Stimulated activated naive CD8-positive, alpha-beta T cell treated with anti-CD3 and anti-CD28 coated beads, Interleukin-15, Interleukin-2, amounts not matched to agents 100 ng/mL and 50 ng/mL, for 24 hours (primary cell): Measurements from ENCODE around the gene OLFM2.
"Not testable (repeated sequence)": the region's sequence is repeated elsewhere in the genome, so short reads cannot be mapped to it uniquely, and the experiment has no call there.

Experiments
- H3K27ac Mint-ChIP-seq: one replicate; pipeline ENCODE4 v1.8.0; 2021; ENCODE audit warnings: mild to moderate bottlenecking, mixed read lengths
- H3K27me3 Mint-ChIP-seq: one replicate; pipeline ENCODE4 v1.8.0; 2021; ENCODE audit warnings: mixed read lengths
- H3K36me3 Mint-ChIP-seq: one replicate; pipeline ENCODE4 v1.8.0; 2021; ENCODE audit warnings: low read depth, mixed read lengths
- H3K4me1 Mint-ChIP-seq: one replicate; pipeline ENCODE4 v1.8.0; 2021; ENCODE audit warnings: low read depth, mixed read lengths
- H3K4me3 Mint-ChIP-seq: one replicate; pipeline ENCODE4 v1.8.0; 2021; ENCODE audit warnings: mild to moderate bottlenecking, mixed read lengths
- H3K9me3 Mint-ChIP-seq: one replicate; pipeline ENCODE4 v1.8.0; 2021; ENCODE audit warnings: mixed read lengths

The OLFM2 gene

GRCh38 chr19:9953802-9954542 lies 17.7 kb upstream of the OLFM2 start:
- peaks cover 8% of the 10 kb centered on the region for H3K27me3 Mint-ChIP-seq
- no peaks in the 10 kb centered on the region for H3K36me3 Mint-ChIP-seq
- no peak overlapping the region for H3K4me3 Mint-ChIP-seq
- H3K9me3 Mint-ChIP-seq: no peaks in the 10 kb centered on the region
- H3K4me1 Mint-ChIP-seq: no peaks in the 10 kb centered on the region
- no peak overlapping the region for H3K27ac Mint-ChIP-seq

GRCh38 chr19:9952276-9952675 lies 16.0 kb upstream of the OLFM2 start:
- Mint-ChIP-seq H3K9me3 (no peaks in the 10 kb centered on the region), H3K27me3 (peaks cover 6% of the 10 kb centered on the region), H3K36me3 (no peaks in the 10 kb centered on the region), H3K4me1 (no peaks in the 10 kb centered on the region), H3K27ac (no peak overlapping the region), H3K4me3 (no peak overlapping the region)

- peaks cover 3% of the 10 kb centered on the region for H3K4me1 Mint-ChIP-seq
- H3K4me3 Mint-ChIP-seq: no peak overlapping the region
- H3K9me3 Mint-ChIP-seq: no peaks in the 10 kb centered on the region
- H3K27me3 Mint-ChIP-seq: peaks cover 11% of the 10 kb centered on the region
- no peaks in the 10 kb centered on the region for H3K36me3 Mint-ChIP-seq
- no peak overlapping the region for H3K27ac Mint-ChIP-seq
Observed at GRCh38 chr19:9947441-9947840, 11.1 kb upstream of the OLFM2 start.

- H3K36me3 Mint-ChIP-seq, H3K4me1 Mint-ChIP-seq, H3K4me3 Mint-ChIP-seq, H3K9me3 Mint-ChIP-seq, H3K27ac Mint-ChIP-seq: not testable (repeated sequence)
- H3K27me3 Mint-ChIP-seq: peaks cover 19% of the 10 kb centered on the region
Observed at GRCh38 chr19:9946528-9947125, 10.3 kb upstream of the OLFM2 start.

GRCh38 chr19:9945319-9945966 lies 9.1 kb upstream of the OLFM2 start:
- Mint-ChIP-seq H3K27me3 (peaks cover 26% of the 10 kb centered on the region), H3K27ac (no peak overlapping the region), H3K9me3 (no peaks in the 10 kb centered on the region), H3K4me1 (peaks cover 3% of the 10 kb centered on the region), H3K4me3 (no peak overlapping the region), H3K36me3 (no peaks in the 10 kb centered on the region)

GRCh38 chr19:9943744-9944143 lies 7.4 kb upstream of the OLFM2 start:
- no peaks in the 10 kb centered on the region for H3K9me3 Mint-ChIP-seq
- H3K27ac Mint-ChIP-seq: no peak overlapping the region
- no peak overlapping the region for H3K4me3 Mint-ChIP-seq
- no peaks in the 10 kb centered on the region for H3K36me3 Mint-ChIP-seq
- H3K27me3 Mint-ChIP-seq: peaks cover 30% of the 10 kb centered on the region
- peaks cover 3% of the 10 kb centered on the region for H3K4me1 Mint-ChIP-seq

GRCh38 chr19:9941671-9942070 lies 5.4 kb upstream of the OLFM2 start:
- Mint-ChIP-seq H3K9me3 (no peaks in the 10 kb centered on the region), H3K4me1 (peaks cover 9% of the 10 kb centered on the region), H3K27me3 (peaks cover 42% of the 10 kb centered on the region), H3K4me3 (no peak overlapping the region), H3K27ac (no peak overlapping the region), H3K36me3 (no peaks in the 10 kb centered on the region)

GRCh38 chr19:9941231-9941630 lies 4.9 kb upstream of the OLFM2 start:
- Mint-ChIP-seq H3K4me3 (no peak overlapping the region), H3K9me3 (no peaks in the 10 kb centered on the region), H3K27me3 (peaks cover 43% of the 10 kb centered on the region), H3K27ac (no peak overlapping the region), H3K4me1 (peaks cover 10% of the 10 kb centered on the region), H3K36me3 (no peaks in the 10 kb centered on the region)

GRCh38 chr19:9940778-9941177 lies 4.5 kb upstream of the OLFM2 start:
- peaks cover 11% of the 10 kb centered on the region for H3K4me1 Mint-ChIP-seq
- no peaks in the 10 kb centered on the region for H3K36me3 Mint-ChIP-seq
- H3K9me3 Mint-ChIP-seq: no peaks in the 10 kb centered on the region
- no peak overlapping the region for H3K27ac Mint-ChIP-seq
- H3K4me3 Mint-ChIP-seq: no peak overlapping the region
- peaks cover 44% of the 10 kb centered on the region for H3K27me3 Mint-ChIP-seq

GRCh38 chr19:9939301-9939913 lies 3.1 kb upstream of the OLFM2 start:
- H3K4me1 Mint-ChIP-seq: peaks cover 21% of the 10 kb centered on the region
- no peak overlapping the region for H3K27ac Mint-ChIP-seq
- H3K27me3 Mint-ChIP-seq: peaks cover 58% of the 10 kb centered on the region
- no peak overlapping the region for H3K4me3 Mint-ChIP-seq
- H3K36me3 Mint-ChIP-seq: no peaks in the 10 kb centered on the region
- H3K9me3 Mint-ChIP-seq: no peaks in the 10 kb centered on the region

- H3K9me3 Mint-ChIP-seq: no peaks in the 10 kb centered on the region
- peak overlapping the region; percentile 62 for H3K4me3 Mint-ChIP-seq
- H3K27ac Mint-ChIP-seq: no peak overlapping the region
- H3K27me3 Mint-ChIP-seq: peaks cover 62% of the 10 kb centered on the region
- no peaks in the 10 kb centered on the region for H3K36me3 Mint-ChIP-seq
- peaks cover 21% of the 10 kb centered on the region for H3K4me1 Mint-ChIP-seq
Observed at GRCh38 chr19:9937001-9937411, 691 bp upstream of the OLFM2 start.

GRCh38 chr19:9935506-9936325 lies 599 bp downstream of the OLFM2 start:
- Mint-ChIP-seq H3K4me1 (peaks cover 25% of the 10 kb centered on the region), H3K9me3 (no peaks in the 10 kb centered on the region), H3K27me3 (peaks cover 62% of the 10 kb centered on the region), H3K4me3 (peak overlapping the region; percentile 70), H3K36me3 (no peaks in the 10 kb centered on the region), H3K27ac (no peak overlapping the region)

- Mint-ChIP-seq H3K4me3 (no peak overlapping the region), H3K27ac (no peak overlapping the region), H3K4me1 (peaks cover 26% of the 10 kb centered on the region), H3K9me3 (no peaks in the 10 kb centered on the region), H3K27me3 (peaks cover 57% of the 10 kb centered on the region), H3K36me3 (no peaks in the 10 kb centered on the region)
Observed at GRCh38 chr19:9934132-9934950, 2.0 kb downstream of the OLFM2 start.

GRCh38 chr19:9932835-9933234 lies 3.5 kb downstream of the OLFM2 start:
- Mint-ChIP-seq H3K9me3 (no peaks in the 10 kb centered on the region), H3K4me1 (peaks cover 26% of the 10 kb centered on the region), H3K36me3 (no peaks in the 10 kb centered on the region), H3K4me3 (no peak overlapping the region), H3K27ac (no peak overlapping the region), H3K27me3 (peaks cover 54% of the 10 kb centered on the region)
